GM23248 (cell line): Measurements from ENCODE around the gene NTHL1.

Experiments used
- EZH2 ChIP-seq: fragments of 200-600 bp; sonication (generic); IDR thresholded peaks from 2 replicates; pipeline ENCODE4 v1.6.1; 2018; ENCODE audit warnings: antibody characterized with exemption, mild to moderate bottlenecking; ENCODE audit not compliant: insufficient read depth, poor library complexity, severe bottlenecking
- EZH2phosphoT487 ChIP-seq: fragments of 200-600 bp; sonication (generic); IDR thresholded peaks from 2 replicates; pipeline ENCODE4 v1.6.1; 2018; ENCODE audit warnings: antibody characterized with exemption, moderate library complexity, mild to moderate bottlenecking, low read depth; ENCODE audit not compliant: insufficient read depth

DNA sequence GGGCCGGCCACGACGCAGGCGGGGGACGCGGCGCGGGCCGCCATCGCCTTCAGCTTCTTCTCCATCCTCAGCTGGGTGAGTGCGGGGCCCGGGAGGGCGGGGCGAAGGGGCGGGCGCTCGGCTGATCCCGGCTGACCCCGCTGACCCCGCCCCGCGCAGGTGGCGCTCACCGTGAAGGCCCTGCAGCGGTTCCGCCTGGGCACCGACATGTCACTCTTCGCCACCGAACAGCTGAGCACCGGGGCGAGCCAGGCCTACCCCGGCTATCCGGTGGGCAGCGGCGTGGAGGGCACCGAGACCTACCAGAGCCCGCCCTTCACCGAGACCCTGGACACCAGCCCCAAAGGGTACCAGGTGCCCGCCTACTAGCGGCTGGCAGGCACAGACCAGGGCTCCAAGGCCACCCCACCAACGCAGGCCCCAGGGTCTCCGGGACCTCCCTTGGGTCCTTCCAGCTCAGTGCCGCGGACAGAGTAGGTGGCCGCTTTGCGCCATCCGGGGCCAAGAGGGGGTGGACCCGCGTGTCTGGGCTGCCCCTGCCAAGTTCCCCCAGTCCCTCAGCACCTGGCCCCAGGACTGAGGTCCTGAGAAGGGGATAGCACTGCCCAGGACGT is 54.8 kb downstream of the NTHL1 start:
- TF ChIP-seq EZH2, result no peak
- TF ChIP-seq EZH2phosphoT487, result no peak
